Measurements from ENCODE around the gene KIF6.

DNA sequence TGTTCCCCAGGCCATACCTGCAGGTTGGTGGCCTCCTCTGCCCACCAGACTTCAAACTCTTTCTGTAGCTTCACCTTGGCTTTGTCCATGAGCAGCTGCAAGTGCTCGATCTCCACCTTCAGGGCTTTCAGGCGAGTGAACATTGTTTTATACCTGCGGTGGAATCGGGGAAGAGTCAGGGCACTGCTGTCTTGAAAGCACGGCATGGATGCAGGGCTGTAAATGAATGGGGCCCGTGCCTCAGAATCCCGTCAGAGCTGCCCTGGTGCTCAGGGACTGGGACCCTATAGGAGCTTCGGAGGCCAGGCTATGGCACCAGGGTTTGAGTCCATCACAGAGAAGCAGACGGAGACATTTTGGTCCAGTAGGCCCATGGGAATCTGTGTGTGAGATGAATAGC, 364.8 kb downstream of the KIF6 start:
- TF ChIP-seq, protein P1, sequence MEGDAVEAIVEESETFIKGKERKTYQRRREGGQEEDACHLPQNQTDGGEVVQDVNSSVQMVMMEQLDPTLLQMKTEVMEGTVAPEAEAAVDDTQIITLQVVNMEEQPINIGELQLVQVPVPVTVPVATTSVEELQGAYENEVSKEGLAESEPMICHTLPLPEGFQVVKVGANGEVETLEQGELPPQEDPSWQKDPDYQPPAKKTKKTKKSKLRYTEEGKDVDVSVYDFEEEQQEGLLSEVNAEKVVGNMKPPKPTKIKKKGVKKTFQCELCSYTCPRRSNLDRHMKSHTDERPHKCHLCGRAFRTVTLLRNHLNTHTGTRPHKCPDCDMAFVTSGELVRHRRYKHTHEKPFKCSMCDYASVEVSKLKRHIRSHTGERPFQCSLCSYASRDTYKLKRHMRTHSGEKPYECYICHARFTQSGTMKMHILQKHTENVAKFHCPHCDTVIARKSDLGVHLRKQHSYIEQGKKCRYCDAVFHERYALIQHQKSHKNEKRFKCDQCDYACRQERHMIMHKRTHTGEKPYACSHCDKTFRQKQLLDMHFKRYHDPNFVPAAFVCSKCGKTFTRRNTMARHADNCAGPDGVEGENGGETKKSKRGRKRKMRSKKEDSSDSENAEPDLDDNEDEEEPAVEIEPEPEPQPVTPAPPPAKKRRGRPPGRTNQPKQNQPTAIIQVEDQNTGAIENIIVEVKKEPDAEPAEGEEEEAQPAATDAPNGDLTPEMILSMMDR (IDR thresholded peaks at IDR 0.05 in 2 of 3, conservative IDR thresholded peaks at IDR 0.05 in 1 of 3; ENCODE audit: borderline replicate concordance in 1 of 3, insufficient read depth in 1 of 3, low read depth in 2 of 3, low read length in 2 of 3), result no peak
- TF ChIP-seq, protein P2, sequence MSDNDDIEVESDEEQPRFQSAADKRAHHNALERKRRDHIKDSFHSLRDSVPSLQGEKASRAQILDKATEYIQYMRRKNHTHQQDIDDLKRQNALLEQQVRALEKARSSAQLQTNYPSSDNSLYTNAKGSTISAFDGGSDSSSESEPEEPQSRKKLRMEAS (IDR thresholded peaks at IDR 0.05), result no peak
- TF ChIP-seq REST (IDR thresholded peaks at IDR 0.05; ENCODE audit: low read depth) (no peak), EZH2 (IDR thresholded peaks at IDR 0.05) (no peak), POLR2AphosphoS5 (IDR thresholded peaks at IDR 0.05; ENCODE audit: low read depth, low read length) (no peak), POLR2A (IDR thresholded peaks at IDR 0.05; ENCODE audit: borderline replicate concordance, extremely low read depth, insufficient read depth, insufficient read length) (no peak), CEBPB (IDR thresholded peaks at IDR 0.05; ENCODE audit: low read depth) (no peak)
- TF ChIP-seq, protein P3, sequence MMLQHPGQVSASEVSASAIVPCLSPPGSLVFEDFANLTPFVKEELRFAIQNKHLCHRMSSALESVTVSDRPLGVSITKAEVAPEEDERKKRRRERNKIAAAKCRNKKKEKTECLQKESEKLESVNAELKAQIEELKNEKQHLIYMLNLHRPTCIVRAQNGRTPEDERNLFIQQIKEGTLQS (IDR thresholded peaks at IDR 0.05), result no peak
